HL-60 (cell line): ENCODE results near the gene TNRC6C.

Source experiments
- DNase-seq, 2 experiments: peaks; one replicate each; pipeline ENCODE4 v3.0.0-alpha.2; 2010 to 2020; ENCODE audit warnings: low read depth in 1 of 2, low spot score in 1 of 2
- H3K27ac ChIP-seq: fragments of 250-450 bp; sonication (Bioruptor Pico); replicated peaks from 2 replicates; pipeline ENCODE4 v1.5.1; 2020; ENCODE audit warnings: mild to moderate bottlenecking, moderate library complexity
- H3K27me3 ChIP-seq: fragments of 250-450 bp; sonication (Bioruptor Pico); 2 replicates; pipeline ENCODE4 v1.5.1; 2021; ENCODE audit warnings: mild to moderate bottlenecking, moderate library complexity; ENCODE audit not compliant: insufficient read depth, poor library complexity, severe bottlenecking
- H3K4me3 ChIP-seq: replicated peaks from 2 replicates; pipeline ENCODE4 v1.5.1; 2011; ENCODE audit warnings: mild to moderate bottlenecking, control low read depth, low read length; ENCODE audit not compliant: insufficient read depth
- GABPA ChIP-seq: IDR thresholded peaks from 2 replicates; pipeline ENCODE4 v1.6.1; 2012; ENCODE audit warnings: low read depth
- POLR2AphosphoS5 ChIP-seq: IDR thresholded peaks from 2 replicates; pipeline ENCODE4 v1.6.1; 2012; ENCODE audit warnings: low read depth
- SPI1 ChIP-seq: IDR thresholded peaks from 2 replicates; pipeline ENCODE4 v1.6.1; 2012; ENCODE audit warnings: low read depth, mild to moderate bottlenecking, borderline replicate concordance
- TF ChIP-seq, protein P1 (sequence below): IDR thresholded peaks from one replicate; pipeline ENCODE4 v1.5.1; 2011; ENCODE audit warnings: low read length, control low read depth, inconsistent platforms; ENCODE audit not compliant: insufficient read depth
- TF ChIP-seq, protein P2 (sequence below): IDR thresholded peaks from 2 replicates; pipeline ENCODE4 v1.6.1; 2012; ENCODE audit warnings: low read depth; ENCODE audit not compliant: insufficient replicate concordance

Gene TNRC6C

DNA sequence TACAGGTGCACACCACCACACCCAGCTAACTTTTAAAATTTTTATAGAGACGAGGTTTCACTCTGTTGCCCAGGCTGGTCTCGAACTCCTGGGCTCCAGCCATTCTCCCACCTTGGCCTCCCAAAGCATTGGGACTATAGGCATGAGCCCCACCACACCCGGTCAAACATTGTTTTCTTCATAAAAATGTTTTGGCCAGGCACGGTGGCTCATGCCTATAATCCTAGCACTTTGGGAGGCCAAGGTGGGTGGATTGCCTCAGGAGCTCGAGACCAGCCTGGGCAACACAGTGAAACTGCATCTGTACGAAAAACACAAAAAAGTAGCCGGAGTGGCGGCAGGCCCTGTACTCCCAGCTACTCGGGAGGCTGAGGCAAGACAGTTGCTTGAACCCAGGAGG, 157.9 kb downstream of the TNRC6C start:
- no peak overlapping the region for H3K27ac ChIP-seq
- no peaks in the 10 kb centered on the region for H3K27me3 ChIP-seq
- TF ChIP-seq, protein P1, sequence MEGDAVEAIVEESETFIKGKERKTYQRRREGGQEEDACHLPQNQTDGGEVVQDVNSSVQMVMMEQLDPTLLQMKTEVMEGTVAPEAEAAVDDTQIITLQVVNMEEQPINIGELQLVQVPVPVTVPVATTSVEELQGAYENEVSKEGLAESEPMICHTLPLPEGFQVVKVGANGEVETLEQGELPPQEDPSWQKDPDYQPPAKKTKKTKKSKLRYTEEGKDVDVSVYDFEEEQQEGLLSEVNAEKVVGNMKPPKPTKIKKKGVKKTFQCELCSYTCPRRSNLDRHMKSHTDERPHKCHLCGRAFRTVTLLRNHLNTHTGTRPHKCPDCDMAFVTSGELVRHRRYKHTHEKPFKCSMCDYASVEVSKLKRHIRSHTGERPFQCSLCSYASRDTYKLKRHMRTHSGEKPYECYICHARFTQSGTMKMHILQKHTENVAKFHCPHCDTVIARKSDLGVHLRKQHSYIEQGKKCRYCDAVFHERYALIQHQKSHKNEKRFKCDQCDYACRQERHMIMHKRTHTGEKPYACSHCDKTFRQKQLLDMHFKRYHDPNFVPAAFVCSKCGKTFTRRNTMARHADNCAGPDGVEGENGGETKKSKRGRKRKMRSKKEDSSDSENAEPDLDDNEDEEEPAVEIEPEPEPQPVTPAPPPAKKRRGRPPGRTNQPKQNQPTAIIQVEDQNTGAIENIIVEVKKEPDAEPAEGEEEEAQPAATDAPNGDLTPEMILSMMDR = no peak
- TF ChIP-seq POLR2AphosphoS5 (0 out of 2 replicates have a peak, but pooled peaks have one; percentile 1), GABPA (no peak), SPI1 (no peak)
- TF ChIP-seq, protein P2, sequence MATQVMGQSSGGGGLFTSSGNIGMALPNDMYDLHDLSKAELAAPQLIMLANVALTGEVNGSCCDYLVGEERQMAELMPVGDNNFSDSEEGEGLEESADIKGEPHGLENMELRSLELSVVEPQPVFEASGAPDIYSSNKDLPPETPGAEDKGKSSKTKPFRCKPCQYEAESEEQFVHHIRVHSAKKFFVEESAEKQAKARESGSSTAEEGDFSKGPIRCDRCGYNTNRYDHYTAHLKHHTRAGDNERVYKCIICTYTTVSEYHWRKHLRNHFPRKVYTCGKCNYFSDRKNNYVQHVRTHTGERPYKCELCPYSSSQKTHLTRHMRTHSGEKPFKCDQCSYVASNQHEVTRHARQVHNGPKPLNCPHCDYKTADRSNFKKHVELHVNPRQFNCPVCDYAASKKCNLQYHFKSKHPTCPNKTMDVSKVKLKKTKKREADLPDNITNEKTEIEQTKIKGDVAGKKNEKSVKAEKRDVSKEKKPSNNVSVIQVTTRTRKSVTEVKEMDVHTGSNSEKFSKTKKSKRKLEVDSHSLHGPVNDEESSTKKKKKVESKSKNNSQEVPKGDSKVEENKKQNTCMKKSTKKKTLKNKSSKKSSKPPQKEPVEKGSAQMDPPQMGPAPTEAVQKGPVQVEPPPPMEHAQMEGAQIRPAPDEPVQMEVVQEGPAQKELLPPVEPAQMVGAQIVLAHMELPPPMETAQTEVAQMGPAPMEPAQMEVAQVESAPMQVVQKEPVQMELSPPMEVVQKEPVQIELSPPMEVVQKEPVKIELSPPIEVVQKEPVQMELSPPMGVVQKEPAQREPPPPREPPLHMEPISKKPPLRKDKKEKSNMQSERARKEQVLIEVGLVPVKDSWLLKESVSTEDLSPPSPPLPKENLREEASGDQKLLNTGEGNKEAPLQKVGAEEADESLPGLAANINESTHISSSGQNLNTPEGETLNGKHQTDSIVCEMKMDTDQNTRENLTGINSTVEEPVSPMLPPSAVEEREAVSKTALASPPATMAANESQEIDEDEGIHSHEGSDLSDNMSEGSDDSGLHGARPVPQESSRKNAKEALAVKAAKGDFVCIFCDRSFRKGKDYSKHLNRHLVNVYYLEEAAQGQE = no peak
- no peak for DNase-seq
- H3K4me3 ChIP-seq = no peak overlapping the region

DNA sequence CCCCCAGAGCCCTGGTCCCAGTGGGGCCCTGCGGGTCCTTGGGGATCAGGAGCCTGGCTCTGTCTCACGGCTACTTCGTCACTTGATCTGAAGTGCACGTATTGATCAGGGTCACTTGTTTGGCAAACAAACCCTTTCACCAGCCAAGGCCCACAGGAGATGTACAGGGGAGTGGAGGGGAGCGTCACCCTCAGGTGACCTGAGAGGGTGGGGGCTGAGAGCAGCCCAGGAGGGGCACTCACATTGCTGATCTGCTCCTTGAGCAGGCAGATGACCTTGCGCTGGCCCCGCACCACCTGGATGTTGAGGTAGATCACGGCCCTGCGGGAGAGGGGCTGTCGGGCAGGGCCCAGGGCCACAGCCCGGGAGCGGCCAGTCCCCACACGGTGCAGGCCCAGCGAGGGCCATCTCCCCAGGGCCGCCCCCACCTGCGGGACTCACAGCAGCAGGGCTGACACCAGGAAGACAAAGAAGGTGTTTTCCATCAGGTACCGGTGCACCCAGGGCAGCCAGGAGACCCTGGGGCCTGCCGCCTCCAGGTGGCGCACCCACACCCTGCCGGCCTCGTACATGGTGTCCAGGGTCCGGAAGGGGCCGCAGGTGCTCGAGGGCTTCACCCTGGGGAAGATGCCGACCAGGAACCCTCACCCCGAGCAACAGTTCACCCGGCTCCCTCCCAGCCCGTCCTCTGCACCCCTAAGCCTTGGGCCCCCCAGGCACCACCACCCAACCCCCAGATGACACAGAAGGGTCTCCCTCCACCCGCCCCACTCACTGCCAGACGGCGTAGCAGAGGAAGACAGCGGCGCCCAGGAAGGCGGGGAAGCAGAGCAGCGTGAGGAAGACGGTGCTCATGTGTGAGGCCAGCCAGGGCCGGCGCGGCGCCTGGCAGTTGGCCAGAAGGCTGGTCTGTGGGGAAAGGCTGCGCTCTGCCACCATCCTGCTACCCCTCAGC, 158.8 kb downstream of the TNRC6C start:
- Histone ChIP-seq H3K4me3 (no peak overlapping the region), H3K27ac (no peak overlapping the region), H3K27me3 (no peaks in the 10 kb centered on the region)
- DNase-seq = no peak
- TF ChIP-seq POLR2AphosphoS5 = peak; percentile 42; the same call in 1 of the 2 replicates
- TF ChIP-seq, protein P1 = no peak

DNA sequence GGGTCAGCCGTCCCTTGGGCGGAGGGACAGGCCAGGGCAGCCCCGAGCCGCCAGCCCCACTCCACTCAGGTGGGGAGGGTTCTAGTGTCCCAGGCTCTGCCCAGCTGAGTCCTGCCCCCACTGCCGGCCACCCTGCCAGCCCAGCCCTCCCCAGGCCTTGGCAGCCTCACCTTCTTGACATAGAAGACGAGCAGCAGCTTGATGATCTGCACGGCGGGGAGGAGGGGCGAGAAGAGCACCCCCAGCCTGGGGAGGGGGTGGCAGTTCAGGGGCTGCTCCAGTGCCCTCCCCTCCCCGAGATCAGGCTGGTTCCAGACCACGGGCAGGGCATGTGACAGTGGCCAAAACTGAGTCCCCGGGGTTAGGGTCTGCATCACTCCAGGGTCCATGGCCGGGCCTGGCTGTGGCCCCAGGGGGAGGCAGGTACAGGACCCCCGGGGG, 160.3 kb downstream of the TNRC6C start:
- no peak for DNase-seq
- Histone ChIP-seq H3K27me3 (no peaks in the 10 kb centered on the region), H3K4me3 (no peak overlapping the region), H3K27ac (no peak overlapping the region)
- no peak for TF ChIP-seq POLR2AphosphoS5
- TF ChIP-seq GABPA = no peak

DNA sequence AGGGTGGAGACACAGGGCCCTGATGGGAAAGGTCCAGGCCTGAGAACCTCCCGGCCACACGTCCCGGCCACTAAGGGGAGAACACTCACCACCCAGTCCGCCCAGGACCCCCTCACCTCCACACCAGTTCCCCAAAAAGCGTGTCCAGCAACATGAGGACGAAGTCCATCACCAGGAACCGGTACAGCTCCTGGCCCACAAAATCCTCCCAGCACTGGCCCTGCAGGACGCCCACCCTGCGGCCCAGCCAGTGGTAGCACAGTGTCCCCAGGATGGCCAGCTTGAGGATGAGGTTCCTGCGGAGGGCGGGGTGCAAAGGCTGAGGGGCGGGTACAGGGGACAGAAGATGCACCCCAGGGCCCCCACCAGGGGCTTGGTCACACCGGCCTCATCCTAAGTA, 162.0 kb downstream of the TNRC6C start:
- TF ChIP-seq, protein P1 = no peak
- TF ChIP-seq POLR2AphosphoS5 (no peak), GABPA (no peak), SPI1 (no peak)
- TF ChIP-seq, protein P2 = no peak
- Histone ChIP-seq H3K27me3 (no peaks in the 10 kb centered on the region), H3K27ac (no peak overlapping the region), H3K4me3 (no peak overlapping the region)
- DNase-seq = no peak
